Skin of body (tissue), 2 donors: ENCODE measurements around the gene SCAP. TPM values are rescaled to one million over a fixed set of nuclear protein-coding genes. Genes with fewer than 3 reads are reported as not detected.
"Not testable (repeated sequence)": the region's sequence is repeated elsewhere in the genome, so short reads cannot be mapped to it uniquely, and the experiment has no call there.

Experiments used
- DNase-seq: peaks from one replicate; lab custom pipeline; 2025; lab: John Stamatoyannopoulos, UW
- total RNA-seq: library from RNA; depleted of rRNA; stranded (reverse); fragments of >200 nt; gene quantifications from one replicate; pipeline ENCODE4 v1.2.3, GENCODE V29; 2014

The SCAP gene
- total RNA-seq, result 44.6 TPM

GRCh38 chr3:47475570-47476329 lies at the start of gene SCAP:
Gene SCAP, minus strand, starts transcription at chr3:47475941. Its CDS starts 32,948 bp downstream, at chr3:47442993.
- peak; percentile 85 for DNase-seq

GRCh38 chr3:47523310-47524073 lies 47.8 kb upstream of the SCAP start:
- DNase-seq, result no peak

GRCh38 chr3:47522082-47522987 lies 46.6 kb upstream of the SCAP start:
- peak; percentile 71 for DNase-seq

- DNase-seq, result no peak
These were observed 45.0 kb upstream of the SCAP start for GRCh38 chr3:47520756-47521155.

GRCh38 chr3:47517937-47518336 lies 42.2 kb upstream of the SCAP start:
- DNase-seq, result no peak

GRCh38 chr3:47515864-47516319 lies 40.2 kb upstream of the SCAP start:
- no peak for DNase-seq

- DNase-seq, result no peak
These were observed 39.4 kb upstream of the SCAP start for GRCh38 chr3:47515100-47515499.

GRCh38 chr3:47513125-47513929 lies 37.6 kb upstream of the SCAP start, which contains the start of gene ELP6:
Gene ELP6, minus strand, starts transcription at chr3:47513712. Its CDS starts 122 bp downstream, at chr3:47513590.
- peak; percentile 98 for DNase-seq

GRCh38 chr3:47512416-47513124 lies 36.8 kb upstream of the SCAP start:
- peak; percentile 8 for DNase-seq

GRCh38 chr3:47505267-47505666 lies 29.5 kb upstream of the SCAP start:
- not testable (repeated sequence) for DNase-seq

GRCh38 chr3:47504113-47504512 lies 28.4 kb upstream of the SCAP start:
- DNase-seq, result no peak

GRCh38 chr3:47503033-47503432 lies 27.3 kb upstream of the SCAP start:
- DNase-seq, result no peak

GRCh38 chr3:47496892-47497291 lies 21.2 kb upstream of the SCAP start:
- DNase-seq, result no peak

GRCh38 chr3:47495886-47496285 lies 20.1 kb upstream of the SCAP start:
- no peak for DNase-seq

- DNase-seq, result no peak
These were observed 19.4 kb upstream of the SCAP start for GRCh38 chr3:47495111-47495510.

- no peak for DNase-seq
These were observed 16.0 kb upstream of the SCAP start for GRCh38 chr3:47491777-47492176.

GRCh38 chr3:47491186-47491585 lies 15.4 kb upstream of the SCAP start:
- DNase-seq, result no peak

- no peak for DNase-seq
These were observed 11.5 kb upstream of the SCAP start for GRCh38 chr3:47487265-47487664.

GRCh38 chr3:47485812-47486211 lies 10.1 kb upstream of the SCAP start:
- DNase-seq, result no peak

- DNase-seq, result no peak
These were observed 6.6 kb upstream of the SCAP start for GRCh38 chr3:47482366-47482765.
